Astrocyte (in vitro differentiated cells and primary cell): ENCODE measurements around the gene AUTS2.

Experiments used
- EZH2 ChIP-seq: IDR thresholded peaks from 2 replicates; pipeline ENCODE4 v1.6.1; 2012; ENCODE audit warnings: mild to moderate bottlenecking, low read length, inconsistent platforms; ENCODE audit not compliant: insufficient read depth
- TF ChIP-seq, protein P1 (sequence below): IDR thresholded peaks from 2 replicates; pipeline ENCODE4 v1.5.1; 2011; ENCODE audit warnings: low read depth, mild to moderate bottlenecking, inconsistent platforms, low read length, moderate library complexity; ENCODE audit not compliant: insufficient read depth

DNA sequence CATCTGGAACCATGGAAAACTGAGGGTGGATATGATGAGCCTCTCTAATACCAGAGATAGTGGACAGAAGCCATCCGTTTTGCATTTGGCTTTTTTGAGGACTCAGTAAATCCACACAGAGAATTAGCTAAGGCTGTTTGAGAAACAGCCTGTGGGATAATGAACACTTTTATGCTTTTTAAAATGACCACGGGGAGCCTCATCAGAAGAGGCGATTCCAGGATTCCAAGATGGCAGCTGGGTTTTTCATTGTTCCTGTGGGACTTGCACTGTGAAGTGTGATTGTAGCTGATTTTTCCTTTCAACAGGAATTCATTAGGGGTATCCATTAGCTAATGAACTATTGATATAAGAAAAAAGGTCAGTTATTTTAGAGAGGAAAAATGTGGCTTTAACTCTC, 353.2 kb downstream of the AUTS2 start:
- TF ChIP-seq, protein P1, sequence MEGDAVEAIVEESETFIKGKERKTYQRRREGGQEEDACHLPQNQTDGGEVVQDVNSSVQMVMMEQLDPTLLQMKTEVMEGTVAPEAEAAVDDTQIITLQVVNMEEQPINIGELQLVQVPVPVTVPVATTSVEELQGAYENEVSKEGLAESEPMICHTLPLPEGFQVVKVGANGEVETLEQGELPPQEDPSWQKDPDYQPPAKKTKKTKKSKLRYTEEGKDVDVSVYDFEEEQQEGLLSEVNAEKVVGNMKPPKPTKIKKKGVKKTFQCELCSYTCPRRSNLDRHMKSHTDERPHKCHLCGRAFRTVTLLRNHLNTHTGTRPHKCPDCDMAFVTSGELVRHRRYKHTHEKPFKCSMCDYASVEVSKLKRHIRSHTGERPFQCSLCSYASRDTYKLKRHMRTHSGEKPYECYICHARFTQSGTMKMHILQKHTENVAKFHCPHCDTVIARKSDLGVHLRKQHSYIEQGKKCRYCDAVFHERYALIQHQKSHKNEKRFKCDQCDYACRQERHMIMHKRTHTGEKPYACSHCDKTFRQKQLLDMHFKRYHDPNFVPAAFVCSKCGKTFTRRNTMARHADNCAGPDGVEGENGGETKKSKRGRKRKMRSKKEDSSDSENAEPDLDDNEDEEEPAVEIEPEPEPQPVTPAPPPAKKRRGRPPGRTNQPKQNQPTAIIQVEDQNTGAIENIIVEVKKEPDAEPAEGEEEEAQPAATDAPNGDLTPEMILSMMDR: no peak
- TF ChIP-seq EZH2: no peak
